Panc1 (cell line): Measurements from ENCODE around the gene CASP2. TPM values are rescaled to one million over a fixed set of nuclear protein-coding genes. Genes with fewer than 3 reads are reported as not detected.

Experiments
- ATAC-seq: fragments of 200-7000 bp; cut with Tn5 transposase; 2 replicates; pipeline ENCODE4 v1.9.1; 2020; ENCODE audit warnings: mild to moderate bottlenecking, moderate library complexity
- BruUV-seq: library from RNA; stranded (reverse); fragments of 400-500 nt; replicated peaks from 2 replicates; lab custom pipeline; 2021; lab: Mats Ljungman, UMichigan
- CTCF ChIA-PET: fragments of 300-600 bp; sonication (Branson Sonifier 250); formaldehyde crosslinking; loops from one replicate; lab custom pipeline; 2022; ENCODE audit warnings: antibody characterized with exemption; lab: Charles Lee
- POLR2A ChIA-PET: fragments of 300-600 bp; sonication (Branson Sonifier 250); formaldehyde crosslinking; loops from one replicate; lab custom pipeline; 2022; ENCODE audit warnings: antibody characterized with exemption; lab: Charles Lee
- DNase-seq: peaks from one replicate; pipeline ENCODE4 v3.0.0-alpha.2; 2010; ENCODE audit warnings: low read depth, low spot score
- H3K27ac ChIP-seq: 2 replicates; pipeline ENCODE4 v1.5.1; 2011; ENCODE audit warnings: mild to moderate bottlenecking, low read length, inconsistent platforms
- H3K27me3 ChIP-seq: fragments of 200-500 bp; sonication (Bioruptor generic); 2 replicates; pipeline ENCODE4 v1.6.0; 2014; ENCODE audit warnings: low read length, inconsistent platforms; ENCODE audit not compliant: control insufficient read depth, insufficient read depth
- H3K36me3 ChIP-seq: fragments of 200-500 bp; sonication (Bioruptor generic); 2 replicates; pipeline ENCODE4 v1.5.1; 2014; ENCODE audit warnings: inconsistent platforms, mild to moderate bottlenecking, low read length, moderate library complexity; ENCODE audit not compliant: control insufficient read depth, insufficient read depth
- H3K4me1 ChIP-seq: 2 replicates; pipeline ENCODE4 v1.5.1; 2011; ENCODE audit warnings: inconsistent platforms, mild to moderate bottlenecking, low read length, moderate library complexity; ENCODE audit not compliant: control insufficient read depth, insufficient read depth
- H3K4me3 ChIP-seq, 2 experiments: 2 replicates each; pipeline ENCODE4 v1.5.1; 2011 to 2012; ENCODE audit warnings: low read depth in 2 of 2, low read length in 2 of 2, mild to moderate bottlenecking in 2 of 2, inconsistent platforms in 1 of 2, moderate library complexity in 1 of 2
- H3K9me3 ChIP-seq: fragments of 200-500 bp; sonication (Bioruptor generic); 2 replicates; pipeline ENCODE4 v1.5.1; 2014; ENCODE audit warnings: low read depth, mild to moderate bottlenecking, inconsistent platforms, low read length, moderate library complexity; ENCODE audit not compliant: control insufficient read depth, insufficient read depth
- POLR2AphosphoS5 ChIP-seq: IDR thresholded peaks from 2 replicates; pipeline ENCODE4 v1.6.1; 2012; ENCODE audit warnings: mild to moderate bottlenecking, low read depth, low read length, moderate library complexity
- REST ChIP-seq, 2 experiments: IDR thresholded peaks; 2 replicates each; pipeline ENCODE4 v1.6.1; 2011 to 2012; ENCODE audit warnings: low read depth in 2 of 2, control low read depth in 1 of 2, low read length in 1 of 2, mild to moderate bottlenecking in 1 of 2, moderate library complexity in 1 of 2; ENCODE audit not compliant: insufficient read depth in 1 of 2
- SIN3A ChIP-seq: IDR thresholded peaks from 2 replicates; pipeline ENCODE4 v1.6.1; 2012; ENCODE audit warnings: low read depth, mild to moderate bottlenecking, low read length, moderate library complexity, borderline replicate concordance; ENCODE audit not compliant: insufficient read depth
- TCF7L2 ChIP-seq: IDR thresholded peaks from 2 replicates; pipeline ENCODE4 v1.6.1; 2011; ENCODE audit warnings: mild to moderate bottlenecking, low read depth, low read length, inconsistent platforms
- in situ Hi-C: cut with HindIII; loops from 2 replicates; pipeline ENCODE4 v1.10.0; 2016; ENCODE audit warnings: low sequenced_read_pairs, low pct_unique_long_range_greater_than_20kb
- intact Hi-C: fragments of 100-400 bp; cut with micrococcal nuclease; formaldehyde crosslinking; loops from one replicate; pipeline ENCODE4 v1.10.0; 2022; ENCODE audit not compliant: unreplicated experiment
- total RNA-seq: library from RNA; stranded (reverse); gene quantifications from one replicate; pipeline ENCODE4 v1.2.1, GENCODE V29; 2021; ENCODE audit not compliant: unreplicated experiment
- TF ChIP-seq, protein P1 (sequence below): fragments of 450-650 bp; IDR thresholded peaks from 2 replicates; pipeline ENCODE4 v1.5.1; 2017; ENCODE audit warnings: mild to moderate bottlenecking

Gene CASP2
- total RNA-seq, 1 experiment from 2014 or later, result 47.4 TPM

GRCh38 chr7:143299346-143299745 is 11.2 kb downstream of the CASP2 start:
- no peak for ATAC-seq
- in situ Hi-C loops, result no loop called here
- intact Hi-C loops, result no loop called here

GRCh38 chr7:143299840-143300239 is 11.7 kb downstream of the CASP2 start:
- CTCF ChIA-PET, result interaction anchor here (1.0 kb wide), 1 partner anchor 59 kb away, joined by 3 read pairs; no protein-coding TSS in a partner anchor
- Histone ChIP-seq H3K27me3 (no peaks in the 10 kb centered on the region), H3K4me1 (no peaks in the 10 kb centered on the region), H3K27ac (no peak overlapping the region), H3K9me3 (no peaks in the 10 kb centered on the region), H3K36me3 (peaks cover 52% of the 10 kb centered on the region), H3K4me3 (no peak overlapping the region)
- DNase-seq (no peak), ATAC-seq (peak; percentile 87)
- no peak for TF ChIP-seq REST (IDR thresholded peaks at IDR 0.05; ENCODE audit: insufficient read depth in 1 of 2, low read depth in 2 of 2, low read length in 1 of 2)
- no peak for TF ChIP-seq TCF7L2
- TF ChIP-seq POLR2AphosphoS5, result no peak
- TF ChIP-seq, protein P1, sequence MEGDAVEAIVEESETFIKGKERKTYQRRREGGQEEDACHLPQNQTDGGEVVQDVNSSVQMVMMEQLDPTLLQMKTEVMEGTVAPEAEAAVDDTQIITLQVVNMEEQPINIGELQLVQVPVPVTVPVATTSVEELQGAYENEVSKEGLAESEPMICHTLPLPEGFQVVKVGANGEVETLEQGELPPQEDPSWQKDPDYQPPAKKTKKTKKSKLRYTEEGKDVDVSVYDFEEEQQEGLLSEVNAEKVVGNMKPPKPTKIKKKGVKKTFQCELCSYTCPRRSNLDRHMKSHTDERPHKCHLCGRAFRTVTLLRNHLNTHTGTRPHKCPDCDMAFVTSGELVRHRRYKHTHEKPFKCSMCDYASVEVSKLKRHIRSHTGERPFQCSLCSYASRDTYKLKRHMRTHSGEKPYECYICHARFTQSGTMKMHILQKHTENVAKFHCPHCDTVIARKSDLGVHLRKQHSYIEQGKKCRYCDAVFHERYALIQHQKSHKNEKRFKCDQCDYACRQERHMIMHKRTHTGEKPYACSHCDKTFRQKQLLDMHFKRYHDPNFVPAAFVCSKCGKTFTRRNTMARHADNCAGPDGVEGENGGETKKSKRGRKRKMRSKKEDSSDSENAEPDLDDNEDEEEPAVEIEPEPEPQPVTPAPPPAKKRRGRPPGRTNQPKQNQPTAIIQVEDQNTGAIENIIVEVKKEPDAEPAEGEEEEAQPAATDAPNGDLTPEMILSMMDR, result peak; percentile 84
- TF ChIP-seq SIN3A, result no peak
- intact Hi-C loops, result no loop called here
- POLR2A ChIA-PET, result interaction anchor here (0.6 kb wide), 1 partner anchor 12 kb away, joined by 10 read pairs; the partner anchor contains the start of gene CASP2
- BruUV-seq, result no TSS peak
- in situ Hi-C loops, result no loop called here

More at GRCh38 chr7:143299346-143299745, 11.2 kb downstream of the CASP2 start:
- no peak for DNase-seq
- Histone ChIP-seq H3K36me3 (peaks cover 55% of the 10 kb centered on the region), H3K9me3 (no peaks in the 10 kb centered on the region), H3K27me3 (no peaks in the 10 kb centered on the region), H3K4me1 (no peaks in the 10 kb centered on the region), H3K27ac (no peak overlapping the region), H3K4me3 (no peak overlapping the region)
- ChIA-PET POLR2A (interaction anchor here (0.6 kb wide), 1 partner anchor 11 kb away, joined by 10 read pairs; the partner anchor contains the start of gene CASP2), CTCF (interaction anchor here (1.0 kb wide), 1 partner anchor 59 kb away, joined by 3 read pairs; no protein-coding TSS in a partner anchor)
- no TSS peak for BruUV-seq
- no peak for TF ChIP-seq POLR2AphosphoS5
- TF ChIP-seq, protein P1, result no peak
